GM18519 (cell line): ENCODE data around the gene CTU2.
A peak's percentile ranks its signal among the peaks of the same experiment; 100 is the strongest.
"Not testable (repeated sequence)": the region's sequence is repeated elsewhere in the genome, so short reads cannot be mapped to it uniquely, and the experiment has no call there.

Experiments used
- ATAC-seq: cut with Tn5 transposase; IDR thresholded peaks from one replicate; pipeline ENCODE4 v1.9.1; 2021; ENCODE audit warnings: mild to moderate bottlenecking, moderate library complexity; ENCODE audit not compliant: unreplicated experiment, low FRiP score

Gene CTU2

GRCh38 chr16:88706229-88706964 is at the start of gene CTU2, which contains the start of gene RNF166:
Gene CTU2 (plus strand): TSS chr16:88706503. CDS start chr16:88706531, 28 bp downstream.
Gene RNF166 (minus strand): TSS chr16:88706408. CDS start chr16:88706325, 83 bp downstream.
- ATAC-seq = peak; percentile 53

DNA sequence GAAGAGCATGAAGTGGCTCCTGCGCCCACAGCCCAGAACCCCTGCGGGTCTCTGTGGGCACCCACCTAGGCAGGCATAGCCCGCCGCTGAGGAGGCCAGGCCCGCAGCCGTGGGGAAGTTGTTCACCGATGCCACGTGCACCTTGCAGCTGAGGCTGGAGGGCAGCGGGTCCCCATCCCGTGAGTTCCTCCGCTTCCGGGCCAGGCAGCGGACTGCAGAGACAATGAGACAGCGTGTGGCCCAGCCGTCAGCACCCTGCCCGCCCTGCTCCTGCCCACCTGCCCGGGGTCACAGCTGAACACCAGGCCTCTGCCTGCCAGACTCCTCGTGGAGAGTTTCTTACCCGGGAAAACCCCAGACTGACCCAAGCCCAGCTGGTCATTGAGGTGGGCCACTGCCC is 48.9 kb upstream of the CTU2 start:
- no peak for ATAC-seq

- ATAC-seq = no peak
These were observed 47.6 kb upstream of the CTU2 start for GRCh38 chr16:88658714-88659113.

GRCh38 chr16:88659160-88659559 is 47.1 kb upstream of the CTU2 start:
- ATAC-seq = no peak

DNA sequence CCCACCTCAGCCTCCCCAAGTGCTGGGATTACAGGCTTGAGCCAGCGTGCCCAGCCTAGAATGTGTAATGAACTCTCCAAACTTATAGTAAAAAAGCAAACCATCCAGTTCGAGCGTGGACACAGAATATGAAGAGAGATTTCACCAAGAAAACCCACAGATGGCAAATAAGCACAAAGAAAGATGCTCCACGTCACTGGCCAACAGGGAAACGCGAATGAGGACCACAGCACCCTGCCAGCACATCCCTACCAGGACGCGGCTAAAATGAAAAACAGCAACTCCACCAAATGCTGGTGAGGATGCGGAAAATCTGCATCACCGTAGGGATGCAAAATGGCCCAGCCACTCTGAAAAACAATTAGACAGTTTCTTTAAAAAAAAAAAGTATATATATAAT is 44.8 kb upstream of the CTU2 start:
- ATAC-seq = no peak

GRCh38 chr16:88662222-88662842 is 44.0 kb upstream of the CTU2 start:
- no peak for ATAC-seq

GRCh38 chr16:88662843-88663606 is 43.3 kb upstream of the CTU2 start, which contains the start of gene MVD:
Gene MVD (minus strand): TSS chr16:88663091. CDS start chr16:88663080, 11 bp downstream.
- peak; percentile 84 for ATAC-seq

DNA sequence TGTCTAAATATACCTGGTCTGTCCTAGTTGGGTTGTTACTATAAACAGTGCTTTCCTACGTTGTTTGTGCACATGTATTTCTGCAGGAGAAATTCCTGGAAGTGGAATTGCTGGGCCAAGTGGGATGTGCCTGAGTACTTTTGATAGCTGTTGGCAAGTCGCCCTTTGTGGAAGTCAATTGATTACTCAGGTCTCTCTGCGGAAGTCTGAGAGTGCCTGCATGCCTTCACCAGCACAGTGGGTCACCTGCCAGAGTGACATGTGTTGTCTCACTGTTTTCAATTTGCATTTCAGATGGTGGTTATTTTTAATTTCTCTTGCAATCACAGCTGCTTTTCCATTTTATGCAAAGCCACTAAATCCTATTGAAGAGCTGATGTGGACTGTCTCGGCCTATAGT is 41.2 kb upstream of the CTU2 start:
- no peak for ATAC-seq

DNA sequence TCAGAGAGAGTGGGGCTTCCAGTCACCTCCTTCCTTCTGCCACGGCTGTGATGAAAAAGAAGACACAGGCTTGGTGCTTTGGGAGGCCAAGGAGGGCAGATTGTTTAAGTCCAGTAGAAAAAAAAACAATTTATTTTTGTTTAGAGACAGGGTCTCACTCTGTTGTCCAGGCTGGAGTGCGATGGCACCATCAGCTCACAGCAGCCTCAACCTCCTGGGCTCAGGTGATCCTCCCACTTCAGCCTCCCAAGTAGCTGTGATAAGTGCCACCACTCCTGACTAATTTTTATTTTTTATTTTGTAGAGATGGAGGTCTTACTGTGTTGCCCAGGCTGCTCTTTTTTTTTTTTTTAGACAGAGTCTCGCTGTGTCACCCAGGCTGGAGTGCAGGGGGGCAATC is 40.7 kb upstream of the CTU2 start:
- ATAC-seq = no peak

GRCh38 chr16:88667461-88667860 is 38.8 kb upstream of the CTU2 start:
- no peak for ATAC-seq

GRCh38 chr16:88669493-88669892 is 36.8 kb upstream of the CTU2 start:
- not testable (repeated sequence) for ATAC-seq

DNA sequence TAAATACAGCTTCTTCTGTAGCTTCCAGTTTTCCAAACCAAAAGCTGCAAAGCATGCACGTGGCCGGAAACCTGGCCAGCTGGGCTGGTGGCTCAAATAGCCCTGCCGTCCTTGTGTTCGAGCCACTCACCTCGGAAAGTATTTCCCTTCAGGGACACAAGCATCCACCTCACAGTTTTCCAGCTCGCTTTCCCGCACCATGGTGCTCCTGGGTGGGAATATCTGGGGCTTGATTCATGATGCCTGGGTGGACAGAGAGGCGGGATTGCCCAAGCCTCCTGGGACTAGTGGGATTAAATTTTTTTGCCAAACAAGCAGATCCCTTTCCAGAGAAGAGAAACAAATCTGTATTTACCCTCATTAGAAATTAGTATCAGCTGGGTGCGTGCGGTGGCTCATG is 36.3 kb upstream of the CTU2 start:
- no peak for ATAC-seq

GRCh38 chr16:88671806-88672205 is 34.5 kb upstream of the CTU2 start:
- no peak for ATAC-seq

DNA sequence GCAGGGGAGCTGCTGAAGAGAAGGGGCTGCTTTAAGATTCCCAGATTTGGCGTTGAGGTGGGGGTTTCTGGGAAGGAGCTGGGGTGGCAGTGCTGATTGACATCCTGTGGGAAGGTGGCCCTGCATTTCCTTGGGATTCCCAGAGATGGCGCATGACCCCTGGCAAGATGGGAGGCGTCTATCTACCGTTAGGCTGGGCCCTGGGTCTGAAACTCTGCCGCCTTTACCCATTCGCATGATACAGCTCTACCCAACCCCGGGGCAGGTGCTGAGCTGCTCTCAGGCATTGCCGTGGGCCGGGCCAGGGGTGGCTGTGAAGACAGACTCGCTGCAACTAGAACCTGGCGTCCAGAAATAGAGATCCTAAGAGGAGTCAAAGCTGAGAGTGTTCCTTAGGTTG is 33.5 kb upstream of the CTU2 start:
- no peak for ATAC-seq

DNA sequence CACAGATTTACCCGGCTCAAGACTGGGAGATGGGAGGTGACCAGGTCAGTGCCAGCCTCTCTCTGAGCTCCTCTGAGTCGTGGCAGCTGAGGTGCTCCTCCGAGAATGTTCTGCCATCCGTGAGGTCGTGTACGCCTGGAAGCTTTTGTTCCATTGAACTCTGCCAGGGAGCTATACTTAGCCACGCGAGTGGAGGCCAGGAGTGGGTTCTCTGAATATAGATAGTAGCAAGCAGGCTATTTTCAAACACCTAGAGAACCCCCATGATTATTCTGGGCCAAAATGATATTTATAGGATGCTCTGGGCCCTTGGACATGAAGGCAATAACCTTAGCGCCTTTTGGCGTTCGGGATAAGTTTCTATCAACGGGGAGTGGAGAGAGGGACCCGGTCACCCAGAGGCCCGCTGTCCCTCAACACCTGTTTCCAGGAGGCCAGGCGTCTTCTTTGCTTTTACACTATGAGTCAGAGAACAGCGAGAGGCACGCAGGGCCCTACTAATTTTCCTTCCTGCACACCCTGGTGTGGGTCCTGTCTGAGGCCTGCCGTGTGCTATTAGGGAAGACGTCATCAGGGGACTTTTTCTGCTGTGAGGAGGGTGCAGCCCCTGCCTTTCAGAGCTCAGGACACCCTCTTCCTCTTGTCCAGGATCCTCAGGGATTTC is 32.5 kb upstream of the CTU2 start:
- ATAC-seq = no peak

GRCh38 chr16:88676502-88677242 is 29.6 kb upstream of the CTU2 start:
- no peak for ATAC-seq

DNA sequence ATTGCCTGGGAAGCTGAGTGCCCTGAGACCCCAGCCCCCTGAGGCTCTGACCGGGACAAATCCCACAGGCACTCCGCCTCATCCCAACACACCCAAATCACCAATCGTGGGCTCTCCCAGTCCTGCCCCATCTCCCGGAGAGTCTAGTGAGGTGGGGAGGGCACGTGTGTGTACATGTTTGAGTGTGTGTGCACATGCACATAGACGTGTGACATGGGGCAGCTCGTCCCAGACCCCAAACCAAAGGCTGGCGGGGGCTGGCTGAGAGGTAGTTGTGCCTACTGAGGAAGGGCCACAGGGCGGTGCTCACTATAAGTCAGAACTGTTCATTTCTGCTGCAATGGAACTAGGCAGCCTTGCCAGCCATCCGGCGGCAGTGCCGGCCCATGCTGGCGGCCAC is 28.6 kb upstream of the CTU2 start:
- no peak for ATAC-seq

- no peak for ATAC-seq
These were observed 27.9 kb upstream of the CTU2 start for GRCh38 chr16:88678224-88678979.

DNA sequence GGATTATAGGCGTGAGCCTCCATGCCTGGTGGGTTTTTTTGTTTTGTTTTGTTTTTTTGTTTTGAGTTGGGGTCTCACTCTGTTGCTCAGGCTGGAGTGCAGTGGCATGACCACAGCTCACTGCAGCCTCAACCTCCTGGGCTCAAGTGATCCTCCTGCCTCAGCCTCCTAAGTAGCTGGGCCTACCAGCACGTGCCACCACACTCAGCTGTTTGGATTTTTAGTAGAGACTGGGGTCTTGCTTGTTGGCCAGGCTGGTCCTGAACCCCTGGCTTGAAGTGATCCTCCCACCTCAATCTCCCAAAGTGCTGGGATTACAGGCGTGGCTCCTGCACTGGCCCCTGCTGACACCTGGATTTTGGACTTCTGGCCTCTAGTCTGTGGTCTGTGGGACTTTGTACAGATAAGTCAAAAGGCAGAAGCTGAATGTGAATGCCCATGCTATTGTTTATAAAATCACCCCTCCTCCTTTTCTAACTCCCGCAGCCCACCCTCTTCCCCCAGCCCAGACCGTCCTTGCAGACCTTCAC is 25.7 kb upstream of the CTU2 start:
- no peak for ATAC-seq
